ENCODE results near the gene PVRIG.
A peak's percentile ranks its signal among the peaks of the same experiment; 100 is the strongest.
"Not testable (repeated sequence)": the region's sequence is repeated elsewhere in the genome, so short reads cannot be mapped to it uniquely, and the experiment has no call there.

PVRIG gene

DNA sequence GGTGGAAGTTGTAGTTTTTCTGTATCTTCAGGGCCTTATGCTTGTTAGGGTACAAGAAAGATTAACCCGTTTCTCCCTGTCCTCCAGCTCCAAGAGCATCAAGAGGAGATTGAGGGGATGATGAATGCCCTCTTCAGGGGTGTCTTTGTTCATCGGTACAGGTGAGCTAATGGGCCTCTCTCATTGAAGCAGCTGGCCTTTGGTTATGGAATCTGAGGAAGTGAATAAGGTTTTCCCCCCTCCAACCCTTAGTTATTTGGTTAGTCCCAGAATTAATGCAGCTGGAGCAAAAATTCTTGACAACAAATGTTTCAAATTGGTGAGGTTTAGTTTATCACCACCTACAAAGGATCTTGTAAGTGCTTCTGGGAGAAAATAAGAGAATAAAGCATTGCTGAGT is 24.5 kb upstream of the PVRIG start:
- no peak for DNase-seq (ENCODE audit: low read depth, low spot score)

DNA sequence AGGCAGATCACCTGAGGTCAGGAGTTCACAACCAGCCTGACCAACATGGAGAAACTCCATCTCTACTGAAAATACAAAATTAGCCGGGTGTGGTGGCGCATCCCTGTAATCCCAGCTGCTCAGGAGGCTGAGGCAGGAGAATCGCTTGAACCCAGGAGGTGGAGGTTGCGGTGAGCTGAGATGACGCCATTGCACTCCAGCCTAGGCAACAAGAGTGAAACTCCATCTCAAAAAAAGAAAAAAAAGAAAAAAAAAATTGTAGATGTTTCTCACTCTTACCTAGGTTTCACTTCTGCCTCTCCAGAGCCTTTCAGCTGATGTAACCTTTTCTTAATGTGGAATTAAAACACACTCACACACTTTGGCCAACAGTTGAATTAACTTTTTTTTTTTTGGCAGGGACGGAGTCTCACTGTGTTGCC is 23.8 kb upstream of the PVRIG start:
- not testable (repeated sequence) for DNase-seq (ENCODE audit: low read depth, low spot score)

GRCh38 chr7:100198266-100198665 is 21.5 kb upstream of the PVRIG start:
- no peak for DNase-seq (ENCODE audit: low read depth, low spot score)

- DNase-seq (ENCODE audit: low read depth, low spot score): no peak
Observed at GRCh38 chr7:100200693-100201092, 19.1 kb upstream of the PVRIG start.

- no peak for DNase-seq (ENCODE audit: low read depth, low spot score)
Observed at GRCh38 chr7:100204454-100204853, 15.3 kb upstream of the PVRIG start.

GRCh38 chr7:100208911-100209408 is 10.8 kb upstream of the PVRIG start:
- no peak for DNase-seq (ENCODE audit: low read depth, low spot score)

DNA sequence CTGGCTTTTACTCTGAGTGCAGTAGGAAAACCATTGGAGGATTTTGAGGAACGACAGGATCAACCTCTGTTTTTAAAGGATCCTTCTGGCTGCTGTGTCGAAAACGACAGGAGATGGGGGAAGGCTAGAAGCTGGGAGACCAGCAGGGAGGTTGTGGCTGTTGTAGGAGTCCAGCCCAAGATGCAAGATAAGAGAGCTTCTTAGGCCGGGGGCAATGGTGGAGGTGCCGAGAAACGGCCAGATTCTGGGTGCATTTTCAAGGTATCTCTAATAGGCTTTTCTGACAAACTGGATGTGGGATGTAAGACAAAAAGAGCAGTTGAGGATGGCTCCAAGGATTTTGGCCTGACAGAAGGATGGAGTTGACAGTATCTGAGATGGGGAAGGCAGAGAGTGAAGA is 10.3 kb upstream of the PVRIG start:
- no peak for DNase-seq (ENCODE audit: low read depth, low spot score)

GRCh38 chr7:100210805-100211204 is 8.9 kb upstream of the PVRIG start:
- no peak for DNase-seq (ENCODE audit: low read depth, low spot score)

- DNase-seq (ENCODE audit: low read depth, low spot score): no peak
Observed at GRCh38 chr7:100211342-100211780, 8.4 kb upstream of the PVRIG start.

- no peak for DNase-seq (ENCODE audit: low read depth, low spot score)
Observed at GRCh38 chr7:100212631-100213286, 7.0 kb upstream of the PVRIG start.

- no peak for DNase-seq (ENCODE audit: low read depth, low spot score)
Observed at GRCh38 chr7:100213672-100214071, 6.1 kb upstream of the PVRIG start.

GRCh38 chr7:100214356-100214755 is 5.4 kb upstream of the PVRIG start:
- DNase-seq (ENCODE audit: low read depth, low spot score): not testable (repeated sequence)

DNA sequence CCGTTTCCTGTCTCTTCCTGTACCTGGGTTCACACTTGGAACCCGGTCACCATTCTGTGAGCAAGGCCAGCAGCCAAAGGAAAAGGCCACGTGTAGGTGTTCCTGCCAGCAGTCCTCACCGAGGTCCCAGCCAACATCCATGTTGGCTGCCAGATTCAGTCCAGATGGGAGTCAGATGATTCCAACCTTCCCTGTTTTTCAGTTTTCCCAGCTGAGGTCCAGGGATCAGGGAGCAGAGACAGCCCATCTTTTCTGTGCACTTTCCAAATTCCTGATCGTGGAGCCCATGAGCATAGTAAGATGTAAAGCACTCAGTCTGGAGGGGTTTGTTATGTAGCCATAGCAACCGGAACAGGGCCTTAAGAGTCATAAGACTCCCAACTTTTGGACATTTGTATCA is 3.9 kb upstream of the PVRIG start:
- DNase-seq (ENCODE audit: low read depth, low spot score): no peak

DNA sequence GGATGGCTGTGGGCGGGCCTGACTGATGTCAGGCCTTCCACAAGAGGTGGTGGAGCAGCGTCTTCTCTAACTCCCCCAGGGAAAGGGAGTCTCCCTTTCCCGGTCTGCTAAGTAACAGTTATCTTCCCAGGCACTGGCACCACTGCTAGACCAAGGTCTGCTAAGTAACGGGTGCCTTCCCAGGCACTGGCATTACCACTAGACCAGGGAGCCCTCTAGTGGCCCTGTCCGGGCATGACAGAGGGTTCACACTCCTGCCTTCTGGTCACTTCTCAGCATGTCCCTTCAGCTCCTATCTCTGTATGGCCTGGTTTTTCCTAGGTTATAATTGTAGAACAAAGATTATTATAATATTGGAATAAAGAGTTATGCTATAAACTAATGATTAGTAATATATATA is 1.8 kb upstream of the PVRIG start:
- DNase-seq (ENCODE audit: low read depth, low spot score): peak; percentile 64

DNA sequence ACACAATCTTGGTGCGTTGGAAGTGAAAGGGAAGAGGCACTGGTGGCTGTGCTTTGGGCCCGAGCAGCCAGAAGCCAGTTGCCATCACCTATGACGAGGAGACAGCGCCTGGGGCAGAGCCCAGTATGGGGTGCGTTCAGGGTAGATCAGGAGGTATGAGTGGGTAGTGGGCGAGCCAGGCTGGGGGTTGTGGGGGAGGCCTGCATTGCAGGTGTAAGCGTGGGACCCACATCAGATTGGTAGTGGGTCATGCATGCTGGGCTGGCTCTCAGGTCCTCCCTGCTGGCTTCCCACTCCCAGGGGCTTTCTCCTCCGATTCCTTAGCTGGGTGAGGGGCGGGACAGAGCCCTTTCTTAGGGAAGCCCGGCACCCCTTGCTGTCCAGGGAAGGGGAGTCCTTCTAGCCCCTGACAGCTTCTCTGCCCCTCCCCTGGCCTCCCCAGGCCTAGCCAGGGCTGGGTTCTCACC is 445 bp upstream of the PVRIG start:
- DNase-seq (ENCODE audit: low read depth, low spot score): no peak

DNA sequence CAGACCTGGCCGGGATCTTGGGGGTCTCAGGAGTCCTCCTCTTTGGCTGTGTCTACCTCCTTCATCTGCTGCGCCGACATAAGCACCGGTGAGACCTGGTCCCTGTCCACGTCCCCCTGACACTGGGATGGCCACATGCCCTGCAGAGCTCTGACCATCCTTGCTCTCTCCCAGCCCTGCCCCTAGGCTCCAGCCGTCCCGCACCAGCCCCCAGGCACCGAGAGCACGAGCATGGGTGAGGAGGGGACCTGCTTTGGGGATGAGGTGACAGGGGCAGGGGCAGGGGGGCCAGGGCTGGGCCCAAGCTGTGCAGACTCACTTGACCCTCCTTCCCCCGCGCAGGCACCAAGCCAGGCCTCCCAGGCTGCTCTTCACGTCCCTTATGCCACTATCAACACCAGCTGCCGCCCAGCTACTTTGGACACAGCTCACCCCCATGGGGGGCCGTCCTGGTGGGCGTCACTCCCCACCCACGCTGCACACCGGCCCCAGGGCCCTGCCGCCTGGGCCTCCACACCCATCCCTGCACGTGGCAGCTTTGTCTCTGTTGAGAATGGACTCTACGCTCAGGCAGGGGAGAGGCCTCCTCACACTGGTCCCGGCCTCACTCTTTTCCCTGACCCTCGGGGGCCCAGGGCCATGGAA is 959 bp downstream of the PVRIG start:
- no peak for DNase-seq (ENCODE audit: low read depth, low spot score)

GRCh38 chr7:100221231-100221718 is 1.5 kb downstream of the PVRIG start:
- DNase-seq (ENCODE audit: low read depth, low spot score): peak; percentile 71

DNA sequence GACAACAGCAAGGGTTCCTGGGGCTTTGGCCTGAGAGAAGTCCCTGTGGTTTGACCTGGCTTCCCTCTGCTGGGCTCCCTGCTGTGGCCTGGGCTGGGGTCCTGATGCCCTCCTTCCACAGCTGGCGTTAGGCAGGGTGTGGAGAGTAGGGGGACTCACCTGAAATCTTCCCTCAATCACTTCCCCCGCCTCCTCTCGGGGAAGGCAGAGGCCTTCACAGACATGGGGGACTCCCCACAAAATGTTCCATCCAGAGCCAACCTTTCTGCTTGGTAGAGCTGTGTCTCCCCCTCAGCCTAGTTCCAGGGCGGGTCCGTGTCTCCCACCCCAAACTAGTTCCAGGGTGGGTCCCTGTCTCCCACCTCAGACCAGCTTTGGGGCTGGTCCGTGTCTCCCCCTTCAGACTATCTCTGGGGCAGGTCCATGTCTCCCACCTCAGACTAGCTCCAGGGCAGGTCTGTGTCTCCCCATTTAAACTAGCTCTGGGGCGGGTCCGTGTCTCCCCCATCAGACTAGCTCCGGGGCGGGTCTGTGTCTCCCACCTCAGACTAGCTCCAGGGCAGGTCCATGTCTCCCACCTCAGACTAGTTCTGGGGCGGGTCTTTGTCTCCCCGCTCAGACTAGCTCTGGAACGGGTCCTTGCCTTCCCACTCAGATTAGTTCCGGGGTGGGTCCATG is 2.2 kb downstream of the PVRIG start:
- DNase-seq (ENCODE audit: low read depth, low spot score): no peak

DNA sequence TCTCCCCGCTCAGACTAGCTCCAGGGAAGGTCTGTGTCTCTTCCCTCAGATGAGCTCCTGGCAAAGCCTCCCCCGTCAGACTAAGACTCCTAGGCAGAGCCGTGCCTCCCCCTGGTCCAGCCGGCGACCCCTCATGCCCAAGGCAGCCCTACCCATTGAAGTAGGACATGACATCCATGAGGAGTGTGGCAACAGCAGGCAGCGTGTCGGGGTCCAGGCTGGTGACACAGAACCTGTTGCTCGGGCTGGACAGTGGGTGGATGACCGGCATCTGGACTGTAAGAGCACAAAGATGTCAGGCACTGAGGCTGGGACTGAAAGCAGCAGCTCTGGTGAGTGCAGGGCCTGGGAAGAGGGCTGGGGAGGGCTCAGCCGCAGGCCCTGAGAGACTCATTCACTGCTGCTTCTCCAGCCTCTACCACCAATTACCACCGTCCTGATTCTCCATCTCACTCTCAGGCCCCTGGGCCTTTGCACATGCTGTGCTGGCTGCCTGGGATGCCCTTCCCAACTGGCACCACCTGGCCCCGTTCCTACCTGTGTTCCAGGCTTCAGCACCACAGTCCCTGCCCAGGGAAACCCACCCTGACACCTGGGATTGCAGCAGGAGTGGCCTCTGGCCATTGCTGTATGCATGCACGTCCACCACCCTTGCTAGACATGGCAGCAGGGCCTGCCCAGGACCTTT is 2.8 kb downstream of the PVRIG start:
- no peak for DNase-seq (ENCODE audit: low read depth, low spot score)

DNA sequence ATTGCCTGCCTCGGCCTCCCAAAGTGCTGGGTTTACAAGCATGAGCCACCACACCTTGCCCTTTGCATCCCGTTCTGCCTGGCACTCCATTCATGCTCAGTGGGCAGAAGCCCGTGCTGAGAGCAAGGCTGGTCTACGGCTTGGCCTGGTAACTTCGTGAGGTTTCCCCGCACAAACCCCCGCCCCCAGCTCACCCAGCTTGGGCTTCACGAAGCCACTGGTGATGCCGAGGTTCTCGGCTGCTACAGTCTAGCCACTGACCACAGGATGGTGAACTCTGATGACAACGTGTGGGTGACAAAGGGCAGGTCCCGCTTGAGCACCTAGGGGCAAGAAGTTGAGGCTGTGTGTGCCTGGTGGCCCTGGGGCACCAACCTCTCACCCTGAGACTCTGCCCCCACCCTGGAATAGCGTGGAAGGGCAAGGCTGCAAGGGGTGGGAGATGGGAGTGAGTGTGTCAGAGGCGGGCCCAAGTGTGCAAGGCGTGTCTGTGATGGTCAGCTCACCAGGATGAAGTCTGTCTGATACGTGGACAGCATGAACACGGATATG is 3.7 kb downstream of the PVRIG start:
- DNase-seq (ENCODE audit: low read depth, low spot score): not testable (repeated sequence)

DNA sequence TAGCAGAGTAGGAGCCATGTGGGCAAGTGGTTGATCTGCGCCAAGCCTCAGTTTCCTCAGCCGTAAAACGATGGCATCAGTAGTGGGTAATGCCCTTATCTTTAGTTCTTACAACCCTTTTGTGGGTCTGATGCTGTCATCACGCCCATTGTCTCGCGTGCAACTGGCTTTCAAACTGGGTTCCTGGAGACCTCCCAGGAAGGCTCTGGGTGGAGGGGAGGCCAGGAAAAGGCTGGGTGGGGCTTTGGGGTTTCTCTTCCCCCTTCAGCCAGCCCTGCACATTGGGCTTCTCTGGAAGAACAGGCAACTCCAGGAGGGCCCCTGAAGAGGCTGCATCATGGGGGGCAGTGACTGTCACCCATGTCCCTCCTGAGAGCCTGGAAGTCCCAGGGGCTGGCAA is 5.1 kb downstream of the PVRIG start:
- DNase-seq (ENCODE audit: low read depth, low spot score): not testable (repeated sequence)

Data from activated CD4-positive, CD25-positive, alpha-beta regulatory T cell treated with anti-CD3 and anti-CD28 coated beads, Interleukin-2, amount 50 U/mL, for 16 hours (primary cell).